ENCODE measurements around the gene MLX. TPM values are rescaled to one million over a fixed set of nuclear protein-coding genes. Genes with fewer than 3 reads are reported as not detected.
A peak's percentile ranks its signal among the peaks of the same experiment; 100 is the strongest.

Gene MLX
- total and polyA plus RNA-seq, 10 of the 15 experiments (the other 5 are each of a cell fraction or from before 2014, with no cell fraction given): 34.4 to 65.0 (median 44.4) TPM

- TF ChIP-seq USF2 (IDR thresholded peaks at IDR 0.05; ENCODE audit: borderline replicate concordance, low read depth, low read length) (no peak), TCF7 (IDR thresholded peaks at IDR 0.05; ENCODE audit: borderline replicate concordance) (no peak), CREB1 (IDR thresholded peaks at IDR 0.05; ENCODE audit: low read depth) (no peak), TCF3 (IDR thresholded peaks at IDR 0.05; ENCODE audit: borderline replicate concordance, insufficient read depth, low read depth, low read length) (no peak), YY1 (IDR thresholded peaks at IDR 0.05; ENCODE audit: low read depth, low read length) (no peak), FOXM1 (IDR thresholded peaks at IDR 0.05; ENCODE audit: low read depth, low read length) (no peak), LARP7 (IDR thresholded peaks at IDR 0.05) (no peak)
These were observed 29.6 kb upstream of the MLX start (continued) for GRCh38 chr17:42537156-42537805.

GRCh38 chr17:42537826-42538451 is 29.0 kb upstream of the MLX start:
- Histone ChIP-seq H3K27me3 (replicated peaks in 1 of 2; ENCODE audit: control insufficient read depth in 2 of 2, insufficient read depth in 2 of 2, low read length in 1 of 2) (no peaks in the 10 kb centered on the region), H3K9ac (ENCODE audit: control insufficient read depth, insufficient read depth, low read length) (no peak overlapping the region), H3K4me3 (no peak overlapping the region), H2AFZ (ENCODE audit: control insufficient read depth, low read depth, low read length) (no peak overlapping the region), H3K9me3 (replicated peaks; ENCODE audit: control insufficient read depth, insufficient read depth, low read length) (no peaks in the 10 kb centered on the region), H4K20me1 (ENCODE audit: control insufficient read depth, insufficient read depth) (no peaks in the 10 kb centered on the region), H3K4me1 (ENCODE audit: control insufficient read depth, insufficient read depth, low read length) (peaks cover 16% of the 10 kb centered on the region), H3K27ac (ENCODE audit: control insufficient read depth, insufficient read depth) (no peak overlapping the region), H3K36me3 (ENCODE audit: control insufficient read depth in 2 of 2, insufficient read depth in 2 of 2, low read length in 1 of 2) (peaks cover 0 to 5% of the 10 kb centered on the region in 2 experiments; a peak in 2 of 4 replicates), H3K79me2 (ENCODE audit: control insufficient read depth, insufficient read depth, low read length) (peaks cover 13% of the 10 kb centered on the region), H3K4me2 (ENCODE audit: control insufficient read depth, insufficient read depth) (peak overlapping the region; percentile 98; the same call in 1 of the 2 replicates)
- TF ChIP-seq KAT2A (conservative IDR thresholded peaks at IDR 0.05; ENCODE audit: control insufficient read depth, low read depth, low read length) (no peak), MXI1 (IDR thresholded peaks at IDR 0.05; ENCODE audit: low read depth, low read length) (no peak), ZNF24 (IDR thresholded peaks at IDR 0.05) (peak; percentile 70; the same call in 1 of the 2 replicates)
- ATAC-seq: no peak
- in situ Hi-C loops (cut with MboI) (no loop called here), intact Hi-C loops (cut with micrococcal nuclease; ENCODE audit: unreplicated experiment) (no loop called here)
- POLR2A ChIA-PET: interaction anchor here (0.7 to 1.5 kb wide), 4 partner anchors 30 to 296 kb away, joined by 3 to 5 read pairs (median 4); no protein-coding TSS in a partner anchor
- SMC1A ChIA-PET (ENCODE audit: uncharacterized antibody, unreplicated experiment): interaction anchor here (1.8 to 2.0 kb wide), 2 partner anchors 8 to 11 kb away, joined by 5 to 8 read pairs; no protein-coding TSS in a partner anchor
- BruUV-seq (replicated peaks): no TSS peak
- DNase-seq (ENCODE audit: low read depth, low spot score): no peak
- CTCF ChIA-PET: interaction anchor here (0.7 to 3.1 kb wide), 4 partner anchors 10 to 41 kb away, joined by 3 to 21 read pairs (median 4); no protein-coding TSS in a partner anchor
- RAD21 ChIA-PET (ENCODE audit: unreplicated experiment): interaction anchor here (1.4 to 3.4 kb wide), 2 partner anchors 11 to 40 kb away, joined by 5 to 17 read pairs; partner anchors contain the start of gene PSMC3IP
- WGBS (ENCODE audit: insufficient coverage, insufficient replicate concordance, low lambda C conversion rate, missing lambda C conversion rate): 73% methylated on average over 5 of the region's 5 CpGs
- no peak for FAIRE-seq
